Skeletal muscle cell (primary cell): ENCODE data around the gene GPR108.
"Not testable (repeated sequence)": the region's sequence is repeated elsewhere in the genome, so short reads cannot be mapped to it uniquely, and the experiment has no call there.

Experiments
- DNase-seq: peaks from one replicate; pipeline ENCODE4 v3.0.0-alpha.2; 2010; ENCODE audit warnings: low read depth
- H3K4me3 ChIP-seq: 2 replicates; pipeline ENCODE4 v1.5.1; 2011; ENCODE audit warnings: low read depth, mild to moderate bottlenecking, control low read depth, low read length, moderate library complexity

GPR108 gene

GRCh38 chr19:6737284-6737872, at the start of gene GPR108:
GPR108 (minus strand) TSS chr19:6737580; CDS start chr19:6737576, 4 bp downstream.
- peak within 1 kb of the TSS; percentile 80 for H3K4me3 ChIP-seq
- peak; percentile 100 for DNase-seq

DNA sequence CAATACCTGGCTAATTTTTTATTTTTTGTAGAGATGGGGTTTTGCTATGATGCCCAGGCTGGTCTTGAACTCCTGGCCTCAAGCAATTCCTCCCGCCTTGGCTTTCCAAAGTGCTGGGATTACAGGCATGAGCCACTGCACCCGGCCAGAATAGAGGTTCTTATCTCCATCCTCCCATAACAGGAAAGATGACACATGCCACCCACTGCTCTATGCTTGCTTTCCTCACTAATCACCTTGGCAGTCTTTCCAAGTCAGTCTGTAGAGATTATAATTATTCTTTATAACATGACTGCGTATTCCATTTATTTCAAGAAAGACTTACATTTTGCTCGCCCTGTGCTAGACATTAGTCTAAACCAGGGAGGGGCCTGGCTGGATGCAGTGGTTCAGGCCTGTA, 41.8 kb upstream of the GPR108 start:
- no peak for DNase-seq
- H3K4me3 ChIP-seq, result no peak overlapping the region

- DNase-seq, result no peak
- no peak overlapping the region for H3K4me3 ChIP-seq
These were observed 41.0 kb upstream of the GPR108 start for GRCh38 chr19:6778386-6778785.

GRCh38 chr19:6777434-6777833, 40.1 kb upstream of the GPR108 start:
- no peak overlapping the region for H3K4me3 ChIP-seq
- DNase-seq, result no peak

DNA sequence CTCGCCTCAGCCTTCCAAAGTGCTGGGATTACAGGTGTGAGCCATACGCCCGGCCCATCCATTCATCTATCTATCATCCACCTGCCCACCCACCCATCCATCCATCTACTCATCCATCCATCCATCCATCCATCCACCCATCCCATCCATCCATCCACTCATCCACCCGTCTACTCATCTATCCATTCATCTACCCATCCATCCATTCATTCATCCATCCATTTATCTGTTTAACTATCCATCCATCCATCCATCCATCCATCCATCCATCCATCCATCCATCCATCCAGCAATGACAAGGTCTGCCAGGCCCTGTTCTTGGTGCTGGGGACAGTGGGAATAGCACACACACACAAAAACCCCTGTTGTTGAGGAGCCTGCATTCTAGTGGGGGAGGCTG, 39.6 kb upstream of the GPR108 start:
- no peak overlapping the region for H3K4me3 ChIP-seq
- DNase-seq, result no peak

DNA sequence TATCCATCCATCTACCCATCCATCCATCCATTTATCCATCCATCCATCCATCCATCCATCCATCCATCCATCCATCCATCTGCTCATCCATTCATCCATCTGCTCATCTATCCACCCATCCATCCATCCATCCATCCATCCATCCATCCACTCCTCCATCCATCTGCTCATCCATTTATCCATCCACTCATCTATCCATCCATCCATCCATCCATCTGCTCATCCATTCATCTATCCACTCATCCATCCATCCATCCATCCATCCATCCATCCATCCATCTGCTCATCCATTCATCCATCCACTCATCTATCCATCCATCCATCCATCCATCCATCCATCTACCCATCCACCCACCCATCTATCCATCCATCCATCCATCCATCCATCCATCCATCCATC, 38.7 kb upstream of the GPR108 start:
- not testable (repeated sequence) for H3K4me3 ChIP-seq, DNase-seq

GRCh38 chr19:6774821-6775707, 37.7 kb upstream of the GPR108 start:
- H3K4me3 ChIP-seq, result no peak overlapping the region
- DNase-seq, result no peak

DNA sequence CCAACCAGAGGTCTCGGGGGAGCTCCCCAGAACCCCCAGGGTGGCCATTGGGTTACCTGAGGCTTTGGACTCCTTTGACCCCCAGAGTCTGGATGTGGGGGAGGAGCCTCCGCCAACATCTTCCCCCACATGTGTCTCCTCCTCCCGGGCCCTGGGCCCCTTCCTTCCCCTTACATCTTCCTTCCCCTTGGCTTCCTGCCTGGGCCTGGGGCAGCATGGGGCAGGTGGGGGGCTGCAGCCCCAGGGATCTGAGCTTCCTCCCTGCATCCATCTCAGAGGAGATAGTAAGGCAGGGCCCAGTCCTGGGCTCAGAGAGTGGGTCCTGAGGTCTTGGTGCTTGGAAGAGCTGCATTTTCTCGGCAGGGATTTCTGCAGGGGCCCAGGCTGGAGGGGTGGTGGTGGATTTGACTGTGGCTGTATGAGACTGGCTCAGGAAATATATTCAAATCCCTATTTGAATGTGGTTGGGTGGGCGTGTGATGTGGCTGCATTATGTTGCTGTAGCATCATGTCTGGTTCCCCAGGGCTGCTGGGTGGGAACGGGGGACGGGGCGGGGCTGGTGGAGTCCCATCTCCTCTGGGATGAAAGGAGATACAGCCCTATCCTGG, 36.0 kb upstream of the GPR108 start:
- no peak for DNase-seq
- H3K4me3 ChIP-seq, result no peak overlapping the region

GRCh38 chr19:6772866-6773322, 35.5 kb upstream of the GPR108 start:
- no peak overlapping the region for H3K4me3 ChIP-seq
- DNase-seq, result no peak

DNA sequence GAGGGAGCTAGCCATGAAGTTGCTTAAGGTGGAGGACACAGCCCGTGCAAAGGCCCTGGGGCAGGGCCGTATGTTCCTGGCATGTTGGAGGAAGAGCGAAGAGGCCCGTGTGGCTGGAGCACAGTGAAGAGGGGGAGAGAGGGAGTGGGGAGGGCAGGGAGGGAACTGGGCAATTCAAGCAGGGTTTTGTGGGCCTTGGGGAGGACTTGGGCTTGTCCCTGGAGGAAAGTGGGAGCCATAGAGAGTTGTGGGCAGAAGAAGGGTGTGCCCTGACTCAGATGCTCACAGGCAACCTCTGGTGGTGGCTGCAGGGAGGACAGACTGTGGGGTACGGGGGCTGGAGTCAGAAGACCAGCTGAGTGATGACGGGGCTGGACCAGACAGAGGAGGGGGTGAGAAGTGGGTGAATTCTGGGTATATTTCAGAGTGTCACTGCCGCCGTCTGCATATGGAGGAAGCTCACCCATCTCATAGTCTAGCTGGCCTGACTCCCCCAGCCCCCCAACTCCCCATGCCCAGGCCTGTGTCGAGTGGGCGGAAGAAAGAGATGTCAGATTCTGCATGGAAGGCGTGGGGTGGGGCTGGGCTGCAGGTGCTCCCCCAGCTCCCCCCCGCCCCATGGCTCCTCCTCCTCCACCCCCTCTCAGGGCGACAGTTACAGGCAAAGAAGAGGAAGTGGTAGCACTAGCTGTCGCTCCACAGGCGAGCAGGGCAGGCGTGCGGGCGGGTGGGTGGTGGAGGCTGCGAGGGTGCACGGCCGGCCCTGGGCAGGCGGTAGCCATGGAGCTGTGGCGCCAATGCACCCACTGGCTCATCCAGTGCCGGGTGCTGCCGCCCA, 34.9 kb upstream of the GPR108 start, which contains the start of gene VAV1:
Gene VAV1 (plus strand): TSS at position 681 of the 838 bp plus-strand sequence. CDS start 100 bp downstream, at position 781.
- H3K4me3 ChIP-seq, result no peak within 1 kb of the TSS
- no peak for DNase-seq

DNA sequence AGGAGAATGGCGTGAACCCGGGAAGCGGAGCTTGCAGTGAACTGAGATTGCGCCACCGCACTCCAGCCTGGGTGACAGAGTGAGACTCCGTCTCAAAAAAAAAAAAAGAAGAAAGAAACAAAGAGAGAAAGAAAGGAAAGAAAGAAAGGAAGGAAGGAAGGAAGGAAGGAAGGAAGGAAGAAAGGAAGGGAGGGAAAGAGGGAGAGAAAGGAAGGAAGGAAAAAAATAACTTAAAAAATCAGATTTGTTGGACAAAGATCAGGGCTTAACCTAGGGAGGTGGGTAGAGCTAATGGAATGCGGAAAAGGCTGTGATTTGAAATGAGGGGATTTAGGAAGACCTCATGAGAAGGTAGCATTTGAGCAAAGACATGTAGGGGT, 34.3 kb upstream of the GPR108 start:
- H3K4me3 ChIP-seq, DNase-seq: not testable (repeated sequence)

- no peak overlapping the region for H3K4me3 ChIP-seq
- no peak for DNase-seq
These were observed 31.7 kb upstream of the GPR108 start for GRCh38 chr19:6769006-6769619.

- H3K4me3 ChIP-seq, result no peak overlapping the region
- DNase-seq, result no peak
These were observed 30.9 kb upstream of the GPR108 start for GRCh38 chr19:6768236-6768785.

DNA sequence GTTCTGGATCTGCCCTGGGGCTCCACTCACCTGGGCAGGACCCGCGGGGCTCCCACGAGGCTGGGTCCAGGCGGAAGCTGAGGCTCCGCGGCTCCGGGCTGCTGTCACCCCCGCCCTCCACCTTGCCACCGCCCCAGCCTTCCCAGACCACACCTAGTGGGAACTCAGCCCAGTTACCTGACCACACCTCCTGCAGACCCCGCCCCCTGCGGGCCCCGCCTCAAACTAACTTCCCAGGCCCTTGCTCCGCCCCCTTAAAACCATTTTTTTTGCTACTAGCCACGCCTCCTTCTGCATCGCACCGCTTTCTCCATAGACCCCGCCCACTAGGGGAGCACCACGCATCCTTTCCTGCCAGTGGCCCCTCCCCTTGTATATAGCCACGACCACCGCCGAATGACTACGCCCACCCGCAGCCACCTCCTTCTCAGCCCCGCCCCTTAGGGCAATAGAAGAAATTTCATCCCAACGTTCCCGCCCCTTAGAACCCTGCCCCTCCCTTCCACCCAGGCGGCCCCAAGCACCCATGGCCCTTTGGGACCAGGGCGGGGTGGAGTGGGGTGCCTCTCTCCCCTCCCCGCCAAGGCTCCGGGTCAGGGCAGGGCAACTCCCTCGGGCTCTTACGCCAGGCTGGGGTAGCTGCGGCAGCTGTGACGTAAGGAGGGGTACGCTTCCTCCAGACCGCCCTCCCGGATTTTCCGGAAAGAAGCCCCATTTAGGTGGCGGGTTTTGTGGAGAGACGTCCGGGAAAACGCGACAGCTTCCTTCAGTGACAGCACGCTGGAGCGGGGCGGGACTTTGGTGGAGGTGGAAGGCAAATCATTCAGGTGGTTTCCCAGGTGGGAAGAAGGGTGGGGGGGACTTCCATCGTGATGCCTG, 30.2 kb upstream of the GPR108 start, which contains the start of gene SH2D3A:
Gene SH2D3A (minus strand): TSS at position 79 of the 879 bp plus-strand sequence. CDS start 3,687 bp downstream, outside the sequence.
- no peak for DNase-seq
- peak within 1 kb of the TSS; percentile 31 for H3K4me3 ChIP-seq

DNA sequence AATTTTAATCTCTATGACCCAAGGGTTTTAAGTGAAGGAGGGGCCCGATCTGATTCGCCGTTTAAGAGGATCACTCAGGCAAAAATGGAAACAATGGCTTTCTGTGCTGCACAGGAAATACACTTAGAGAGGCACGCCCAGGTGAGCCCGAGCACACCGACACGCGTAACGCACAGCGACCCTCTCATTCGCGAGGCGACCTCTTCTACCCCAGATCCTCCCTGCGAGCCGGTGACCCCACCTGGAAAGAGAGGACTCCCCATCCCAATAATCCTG, 29.6 kb upstream of the GPR108 start:
- DNase-seq, result no peak
- H3K4me3 ChIP-seq, result peak overlapping the region; percentile 31

GRCh38 chr19:6766357-6767080, 29.1 kb upstream of the GPR108 start:
- H3K4me3 ChIP-seq, result no peak overlapping the region

GRCh38 chr19:6765738-6766356, 28.5 kb upstream of the GPR108 start:
- no peak overlapping the region for H3K4me3 ChIP-seq
- no peak for DNase-seq

More at GRCh38 chr19:6766357-6767080, 29.1 kb upstream of the GPR108 start:
- DNase-seq, result no peak
